ENCODE results near the gene ZNF425.

DNA sequence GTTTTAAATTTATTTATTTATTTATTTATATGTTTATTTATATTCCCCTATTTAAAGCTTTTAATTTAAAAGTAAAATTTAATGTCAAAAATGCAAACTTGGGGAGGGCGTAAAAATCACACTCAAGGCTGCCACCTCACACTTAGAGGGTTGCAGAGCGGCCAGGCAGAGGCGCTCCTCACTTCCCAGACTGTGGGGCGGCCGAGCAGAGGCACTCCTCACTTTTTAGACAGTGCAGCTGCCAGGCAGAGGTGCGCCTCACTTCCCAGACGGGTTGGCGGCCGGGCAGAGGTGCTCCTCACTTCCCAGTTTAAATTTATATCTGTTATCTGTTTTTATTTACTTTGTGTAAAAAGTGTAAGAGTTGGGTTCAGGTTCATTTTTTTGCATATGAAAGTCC lies 10.0 kb upstream of the ZNF425 start:
- TF ChIP-seq POLR2AphosphoS5 (IDR thresholded peaks at IDR 0.05; ENCODE audit: low read depth, low read length) = no peak
- TF ChIP-seq, protein P1, sequence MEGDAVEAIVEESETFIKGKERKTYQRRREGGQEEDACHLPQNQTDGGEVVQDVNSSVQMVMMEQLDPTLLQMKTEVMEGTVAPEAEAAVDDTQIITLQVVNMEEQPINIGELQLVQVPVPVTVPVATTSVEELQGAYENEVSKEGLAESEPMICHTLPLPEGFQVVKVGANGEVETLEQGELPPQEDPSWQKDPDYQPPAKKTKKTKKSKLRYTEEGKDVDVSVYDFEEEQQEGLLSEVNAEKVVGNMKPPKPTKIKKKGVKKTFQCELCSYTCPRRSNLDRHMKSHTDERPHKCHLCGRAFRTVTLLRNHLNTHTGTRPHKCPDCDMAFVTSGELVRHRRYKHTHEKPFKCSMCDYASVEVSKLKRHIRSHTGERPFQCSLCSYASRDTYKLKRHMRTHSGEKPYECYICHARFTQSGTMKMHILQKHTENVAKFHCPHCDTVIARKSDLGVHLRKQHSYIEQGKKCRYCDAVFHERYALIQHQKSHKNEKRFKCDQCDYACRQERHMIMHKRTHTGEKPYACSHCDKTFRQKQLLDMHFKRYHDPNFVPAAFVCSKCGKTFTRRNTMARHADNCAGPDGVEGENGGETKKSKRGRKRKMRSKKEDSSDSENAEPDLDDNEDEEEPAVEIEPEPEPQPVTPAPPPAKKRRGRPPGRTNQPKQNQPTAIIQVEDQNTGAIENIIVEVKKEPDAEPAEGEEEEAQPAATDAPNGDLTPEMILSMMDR (IDR thresholded peaks at IDR 0.05) = no peak
- TF ChIP-seq, protein P2, sequence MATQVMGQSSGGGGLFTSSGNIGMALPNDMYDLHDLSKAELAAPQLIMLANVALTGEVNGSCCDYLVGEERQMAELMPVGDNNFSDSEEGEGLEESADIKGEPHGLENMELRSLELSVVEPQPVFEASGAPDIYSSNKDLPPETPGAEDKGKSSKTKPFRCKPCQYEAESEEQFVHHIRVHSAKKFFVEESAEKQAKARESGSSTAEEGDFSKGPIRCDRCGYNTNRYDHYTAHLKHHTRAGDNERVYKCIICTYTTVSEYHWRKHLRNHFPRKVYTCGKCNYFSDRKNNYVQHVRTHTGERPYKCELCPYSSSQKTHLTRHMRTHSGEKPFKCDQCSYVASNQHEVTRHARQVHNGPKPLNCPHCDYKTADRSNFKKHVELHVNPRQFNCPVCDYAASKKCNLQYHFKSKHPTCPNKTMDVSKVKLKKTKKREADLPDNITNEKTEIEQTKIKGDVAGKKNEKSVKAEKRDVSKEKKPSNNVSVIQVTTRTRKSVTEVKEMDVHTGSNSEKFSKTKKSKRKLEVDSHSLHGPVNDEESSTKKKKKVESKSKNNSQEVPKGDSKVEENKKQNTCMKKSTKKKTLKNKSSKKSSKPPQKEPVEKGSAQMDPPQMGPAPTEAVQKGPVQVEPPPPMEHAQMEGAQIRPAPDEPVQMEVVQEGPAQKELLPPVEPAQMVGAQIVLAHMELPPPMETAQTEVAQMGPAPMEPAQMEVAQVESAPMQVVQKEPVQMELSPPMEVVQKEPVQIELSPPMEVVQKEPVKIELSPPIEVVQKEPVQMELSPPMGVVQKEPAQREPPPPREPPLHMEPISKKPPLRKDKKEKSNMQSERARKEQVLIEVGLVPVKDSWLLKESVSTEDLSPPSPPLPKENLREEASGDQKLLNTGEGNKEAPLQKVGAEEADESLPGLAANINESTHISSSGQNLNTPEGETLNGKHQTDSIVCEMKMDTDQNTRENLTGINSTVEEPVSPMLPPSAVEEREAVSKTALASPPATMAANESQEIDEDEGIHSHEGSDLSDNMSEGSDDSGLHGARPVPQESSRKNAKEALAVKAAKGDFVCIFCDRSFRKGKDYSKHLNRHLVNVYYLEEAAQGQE (IDR thresholded peaks at IDR 0.05; ENCODE audit: insufficient read depth in 1 of 2, low read depth in 2 of 2, low read length in 1 of 2) = no peak

Data from Panc1 (cell line).